HG02970 (cell line): ENCODE measurements around the gene ADARB2.

ENCODE experiments used
- ATAC-seq: cut with Tn5 transposase; IDR thresholded peaks from one replicate; pipeline ENCODE4 v1.9.1; 2021; ENCODE audit warnings: mild to moderate bottlenecking, moderate library complexity, moderate number of reproducible peaks; ENCODE audit not compliant: unreplicated experiment, low FRiP score

The ADARB2 gene

GRCh38 chr10:1645896-1646295, 91.4 kb downstream of the ADARB2 start:
- ATAC-seq = no peak

- ATAC-seq = no peak
These were observed 93.1 kb downstream of the ADARB2 start for GRCh38 chr10:1644191-1644711.

GRCh38 chr10:1643908-1644179, 93.5 kb downstream of the ADARB2 start:
- no peak for ATAC-seq

DNA sequence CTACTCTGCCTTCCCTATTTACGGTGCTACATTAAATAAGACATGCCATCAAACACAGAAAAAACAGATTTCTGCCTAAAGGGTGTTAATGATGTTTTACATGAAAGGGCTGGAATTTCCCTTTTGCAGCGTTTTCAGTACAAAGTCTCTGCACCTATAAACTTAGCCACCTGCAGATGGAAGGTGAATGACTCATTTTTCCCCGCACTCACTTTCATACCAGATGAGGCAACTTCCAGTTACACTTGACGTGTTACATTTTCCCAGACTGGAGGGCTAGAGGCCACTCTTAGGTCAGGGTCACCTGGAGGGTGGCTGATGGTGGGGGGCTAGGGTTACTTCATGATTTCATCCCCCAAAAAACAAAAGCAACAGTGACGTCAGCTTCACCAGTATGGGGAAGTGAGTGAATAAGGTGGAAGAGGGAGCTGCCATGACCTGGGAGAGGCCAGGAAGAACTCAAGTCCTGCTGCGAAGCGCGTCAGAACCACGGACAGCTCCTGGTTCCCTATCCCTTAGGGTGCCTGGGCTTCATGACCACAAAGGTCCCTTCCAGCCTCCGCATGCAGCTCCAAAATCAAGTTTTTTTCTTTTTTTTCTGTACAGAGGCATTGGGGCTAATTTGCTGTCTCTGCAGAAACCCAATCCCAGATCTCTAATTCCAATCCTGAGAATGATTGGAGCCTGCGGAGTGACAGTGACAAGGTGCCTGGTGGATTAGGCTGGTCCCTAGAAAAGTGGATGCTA, 94.0 kb downstream of the ADARB2 start:
- no peak for ATAC-seq

- ATAC-seq = no peak
These were observed 94.6 kb downstream of the ADARB2 start for GRCh38 chr10:1642600-1643160.

DNA sequence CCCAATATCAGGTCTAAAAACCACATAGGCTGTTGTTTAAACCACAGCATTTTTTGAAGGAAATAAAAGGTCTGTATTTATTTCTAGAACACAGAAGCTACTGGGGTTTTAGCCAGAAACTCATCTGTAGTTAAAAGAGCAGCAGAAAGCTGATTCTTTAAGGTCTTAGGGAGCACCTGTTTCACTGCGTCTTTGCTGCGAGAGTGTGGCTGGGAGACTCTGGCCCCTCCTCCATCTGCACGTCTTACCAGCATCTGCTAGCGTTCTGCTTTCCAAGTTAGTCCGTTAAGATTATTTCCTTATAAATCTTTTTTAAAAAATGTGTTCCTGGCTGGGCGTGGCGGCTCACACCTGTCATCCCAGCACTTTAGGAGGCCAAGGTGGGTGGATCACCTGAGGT, 95.9 kb downstream of the ADARB2 start:
- ATAC-seq = no peak

DNA sequence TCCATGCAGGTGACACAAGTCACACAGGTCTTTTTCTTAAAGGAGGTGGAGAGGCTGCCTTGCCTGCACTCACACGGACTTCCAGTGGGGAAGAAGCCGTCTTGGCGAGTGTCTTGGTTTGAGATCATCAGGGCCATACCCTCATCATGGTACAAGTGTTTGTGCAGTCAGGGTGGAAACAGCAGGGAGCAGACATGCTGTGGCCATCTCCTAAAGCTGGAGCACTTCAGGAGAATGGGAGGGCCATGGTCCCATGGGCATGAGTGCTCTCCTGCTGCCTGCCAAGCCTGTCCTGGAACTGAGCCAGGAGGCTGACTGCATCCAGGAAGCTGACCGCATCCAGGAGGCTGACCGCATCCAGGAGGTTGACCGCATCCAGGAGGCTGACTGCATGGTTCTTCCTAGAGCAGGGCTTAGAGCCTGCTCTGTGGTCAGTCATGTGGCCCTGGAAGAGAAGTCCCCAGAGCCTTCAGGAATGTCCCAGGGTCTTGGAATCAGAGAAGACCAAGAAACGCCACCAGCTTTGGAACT, 98.4 kb downstream of the ADARB2 start:
- no peak for ATAC-seq

DNA sequence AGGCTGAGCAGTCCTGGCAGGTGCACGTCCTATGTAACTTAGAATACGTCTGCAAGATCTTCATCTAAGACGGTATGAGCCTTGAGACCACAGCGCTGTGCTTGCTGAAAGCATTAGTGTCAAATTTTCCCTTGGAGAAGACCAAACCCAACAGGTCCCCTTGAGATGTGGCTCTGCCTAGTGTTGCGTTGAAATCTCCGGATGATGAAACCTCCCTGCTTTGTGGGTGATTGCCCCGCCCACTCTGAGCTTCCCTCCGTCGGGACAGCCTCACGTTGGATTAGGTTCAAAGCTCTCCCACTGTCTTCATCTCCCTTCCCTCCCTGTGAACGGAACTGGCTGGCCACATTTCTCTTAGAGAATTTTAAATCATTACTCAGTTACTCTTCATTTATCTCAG, 102.0 kb downstream of the ADARB2 start:
- ATAC-seq = no peak

DNA sequence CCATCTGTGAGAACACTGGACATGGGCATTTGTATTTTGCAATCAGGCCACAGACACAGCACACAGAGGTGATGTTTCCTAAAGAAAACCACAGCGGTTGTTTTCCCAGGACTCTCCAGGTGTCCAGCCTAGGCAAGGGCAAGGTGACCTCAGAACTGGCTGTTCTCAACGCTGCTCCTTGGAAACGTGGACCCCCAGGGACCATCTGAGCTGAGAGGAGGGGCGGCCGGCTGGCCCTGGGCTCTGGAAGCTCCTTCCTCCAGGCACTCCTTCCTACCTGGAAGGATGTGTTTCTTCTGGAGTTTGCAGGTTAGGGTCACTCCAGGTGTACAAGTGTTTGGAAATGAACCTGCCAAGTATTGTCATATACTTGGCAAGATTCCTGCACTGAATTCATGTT, 103.1 kb downstream of the ADARB2 start:
- ATAC-seq = no peak

DNA sequence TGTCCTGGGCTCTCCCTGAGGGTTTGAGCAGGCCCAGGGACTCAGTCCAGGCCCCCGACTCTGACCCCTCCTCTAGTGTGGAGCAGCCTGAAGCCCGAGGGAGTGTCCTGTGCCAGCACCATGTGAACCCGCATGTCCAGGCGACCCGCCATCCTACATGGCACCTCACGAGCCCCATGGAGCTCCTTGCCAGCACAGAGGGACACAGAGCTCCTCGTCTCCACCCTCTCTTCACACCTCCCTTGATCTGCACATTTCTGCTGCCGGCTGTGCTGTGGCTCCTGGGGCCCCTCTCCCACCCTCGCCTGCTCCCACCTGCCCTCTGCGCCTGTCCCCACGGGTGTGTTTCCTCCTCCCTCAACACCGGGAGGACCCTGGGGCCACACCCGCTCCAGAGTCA, 103.5 kb downstream of the ADARB2 start:
- no peak for ATAC-seq

GRCh38 chr10:1632596-1632995, 104.7 kb downstream of the ADARB2 start:
- ATAC-seq = no peak

DNA sequence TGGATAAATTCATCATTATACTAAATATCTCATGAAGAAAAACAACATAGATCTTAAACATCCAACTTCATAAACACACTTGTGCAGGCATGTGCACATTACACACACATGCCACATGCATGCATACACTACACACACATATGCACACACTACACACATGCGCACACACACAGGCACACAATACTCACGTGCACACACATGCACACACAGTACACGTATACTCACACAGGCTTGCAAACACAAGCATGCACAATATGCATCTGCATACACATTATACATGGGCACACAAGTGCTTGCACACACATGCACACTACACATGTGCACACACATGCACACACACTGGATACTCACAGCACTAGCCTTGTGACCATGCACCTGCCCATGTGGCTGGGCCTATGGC, 105.2 kb downstream of the ADARB2 start:
- ATAC-seq = no peak

GRCh38 chr10:1631282-1631681, 106.0 kb downstream of the ADARB2 start:
- no peak for ATAC-seq

GRCh38 chr10:1630304-1630703, 107.0 kb downstream of the ADARB2 start:
- no peak for ATAC-seq

DNA sequence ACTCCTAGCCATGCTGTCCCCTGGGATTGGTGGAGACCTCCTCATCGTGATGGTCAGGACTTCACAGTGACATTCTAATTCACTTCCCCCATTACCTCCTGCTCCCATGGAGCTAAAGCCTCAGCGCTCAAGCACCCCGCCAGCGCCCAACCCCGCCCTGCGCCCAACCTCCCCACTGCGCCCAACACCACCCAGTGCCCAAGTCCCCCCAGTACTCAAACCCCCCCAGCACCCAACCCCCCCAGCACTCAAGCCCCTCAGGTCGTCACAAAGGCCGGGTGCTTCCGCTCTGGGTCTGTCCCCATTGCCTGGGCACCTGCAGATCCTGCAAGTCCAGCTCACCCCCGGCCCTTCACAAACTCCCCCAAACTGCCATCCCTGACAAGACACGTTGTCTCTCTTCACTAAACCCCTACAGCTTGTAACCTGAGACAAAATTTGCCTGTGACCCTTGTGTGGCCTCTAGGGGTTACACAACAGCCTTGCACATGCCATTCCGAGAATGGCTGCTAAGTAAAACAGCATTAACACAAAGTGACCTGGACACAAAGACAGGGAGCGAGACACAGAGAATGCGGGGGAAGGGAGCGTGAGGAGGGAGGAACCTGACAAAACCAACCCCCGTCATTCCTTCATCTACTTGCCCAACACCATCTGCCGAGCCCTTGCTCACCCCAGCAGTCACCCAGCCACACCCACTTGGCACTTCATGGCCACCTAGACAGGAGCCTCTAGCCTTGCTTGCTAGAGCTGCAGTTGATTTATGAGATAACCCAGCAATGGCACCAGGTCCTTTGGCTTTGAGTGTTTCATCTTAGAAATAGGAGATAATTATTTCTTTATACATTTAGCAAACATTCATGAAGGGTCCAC, 107.8 kb downstream of the ADARB2 start:
- ATAC-seq = no peak

- no peak for ATAC-seq
These were observed 108.6 kb downstream of the ADARB2 start for GRCh38 chr10:1628757-1629156.

- ATAC-seq = no peak
These were observed 109.4 kb downstream of the ADARB2 start for GRCh38 chr10:1627945-1628344.

- ATAC-seq = no peak
These were observed 110.5 kb downstream of the ADARB2 start for GRCh38 chr10:1626835-1627234.

DNA sequence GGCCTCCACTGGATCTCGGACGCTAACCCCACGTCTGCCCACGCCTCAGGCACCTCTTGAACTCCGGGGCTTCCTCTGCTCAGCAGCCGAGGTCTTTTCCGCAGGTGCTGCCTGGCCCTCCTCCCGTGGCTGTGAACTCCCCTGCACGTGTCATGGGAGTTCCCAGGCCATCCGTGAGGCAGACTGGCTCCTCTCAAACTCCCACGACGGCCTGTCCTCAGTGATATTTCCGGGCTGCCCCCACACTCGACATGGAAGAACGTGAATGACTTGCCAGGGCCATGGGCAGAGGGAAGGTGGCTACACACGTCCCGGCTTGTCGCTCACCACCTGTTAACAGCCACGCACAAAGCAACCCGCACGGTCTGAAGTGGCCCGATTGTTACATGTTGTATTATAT, 110.9 kb downstream of the ADARB2 start:
- ATAC-seq = no peak

DNA sequence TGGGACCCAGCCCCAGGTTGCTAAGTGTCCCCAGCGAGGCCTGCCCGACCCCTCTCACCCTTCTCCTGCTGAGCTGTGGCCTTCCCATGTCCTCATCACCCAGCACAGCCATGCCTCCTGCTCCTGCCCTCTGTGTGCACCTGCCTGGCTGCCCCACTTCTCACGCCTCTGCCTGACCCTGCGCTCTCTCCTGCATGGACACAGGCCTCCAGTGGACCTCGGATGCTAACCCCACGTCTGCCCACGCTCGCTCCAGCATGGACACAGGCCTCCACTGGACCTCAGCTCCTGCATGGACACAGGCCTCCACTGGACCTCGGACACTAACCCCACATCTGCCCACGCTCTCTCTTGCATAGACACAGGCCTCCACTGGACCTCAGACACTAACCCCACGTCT, 111.6 kb downstream of the ADARB2 start:
- no peak for ATAC-seq

- no peak for ATAC-seq
These were observed 112.2 kb downstream of the ADARB2 start for GRCh38 chr10:1625079-1625478.
